Spleen (tissue), 7 donors: ENCODE measurements around the gene FLYWCH1.
A peak's percentile ranks its signal among the peaks of the same experiment; 100 is the strongest.

Experiments
- POLR2A ChIP-seq, 3 donors: fragments of 450-650 bp; IDR thresholded peaks; one replicate each; pipeline ENCODE4 v1.5.1; 2017; ENCODE audit warnings: antibody characterized with exemption in 3 of 3, mild to moderate bottlenecking in 1 of 3
- POLR2AphosphoS5 ChIP-seq, 3 donors: sonication (generic); formaldehyde crosslinking; IDR thresholded peaks; one replicate each; pipeline ENCODE4 v1.5.1; 2017; ENCODE audit warnings: antibody characterized with exemption in 3 of 3
- TF ChIP-seq, protein P1 (sequence below), 11 experiments: fragments of 200-600 bp in 7 of 11; fragments of 450-650 bp in 4 of 11; sonication (generic) in 4 of 11; IDR thresholded peaks in 8 of 11; conservative IDR thresholded peaks in 3 of 11; 1 replicate in 7 of 11; 2 replicates in 4 of 11; pipeline versions ENCODE4 v1.4.0 to v1.8.0; 2016 to 2021; ENCODE audit warnings: antibody characterized with exemption in 11 of 11, inconsistent platforms in 4 of 11, mild to moderate bottlenecking in 1 of 11
- donor health status: DM: no; HTN: no; CAD: no; lungs with moderate emphysema.
- donor health status: DM: no; HTN: no; CAD: no.
- donor health status: DM: no; HTN: no; CAD: no.

GRCh38 chr16:2966808-2967191 lies 55.1 kb downstream of the FLYWCH1 start:
- TF ChIP-seq, protein P1, sequence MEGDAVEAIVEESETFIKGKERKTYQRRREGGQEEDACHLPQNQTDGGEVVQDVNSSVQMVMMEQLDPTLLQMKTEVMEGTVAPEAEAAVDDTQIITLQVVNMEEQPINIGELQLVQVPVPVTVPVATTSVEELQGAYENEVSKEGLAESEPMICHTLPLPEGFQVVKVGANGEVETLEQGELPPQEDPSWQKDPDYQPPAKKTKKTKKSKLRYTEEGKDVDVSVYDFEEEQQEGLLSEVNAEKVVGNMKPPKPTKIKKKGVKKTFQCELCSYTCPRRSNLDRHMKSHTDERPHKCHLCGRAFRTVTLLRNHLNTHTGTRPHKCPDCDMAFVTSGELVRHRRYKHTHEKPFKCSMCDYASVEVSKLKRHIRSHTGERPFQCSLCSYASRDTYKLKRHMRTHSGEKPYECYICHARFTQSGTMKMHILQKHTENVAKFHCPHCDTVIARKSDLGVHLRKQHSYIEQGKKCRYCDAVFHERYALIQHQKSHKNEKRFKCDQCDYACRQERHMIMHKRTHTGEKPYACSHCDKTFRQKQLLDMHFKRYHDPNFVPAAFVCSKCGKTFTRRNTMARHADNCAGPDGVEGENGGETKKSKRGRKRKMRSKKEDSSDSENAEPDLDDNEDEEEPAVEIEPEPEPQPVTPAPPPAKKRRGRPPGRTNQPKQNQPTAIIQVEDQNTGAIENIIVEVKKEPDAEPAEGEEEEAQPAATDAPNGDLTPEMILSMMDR (IDR thresholded peaks at IDR 0.05 in 8 of 11, conservative IDR thresholded peaks at IDR 0.05 in 3 of 11), result peak in 1 of 11 experiments; percentile 19
- TF ChIP-seq POLR2AphosphoS5 (IDR thresholded peaks at IDR 0.05), result peak in 1 of 3 donors; percentile 50
- no peak for TF ChIP-seq POLR2A (IDR thresholded peaks at IDR 0.05)
